ENCODE data around the gene TPT1.
"Not testable (repeated sequence)": the region's sequence is repeated elsewhere in the genome, so short reads cannot be mapped to it uniquely, and the experiment has no call there.

Gene TPT1

GRCh38 chr13:45380708-45381107 lies 39.7 kb upstream of the TPT1 start:
- not testable (repeated sequence) for H3K27ac ChIP-seq (ENCODE audit: insufficient read depth, low read length, poor library complexity, severe bottlenecking); H3K4me3 ChIP-seq (ENCODE audit: insufficient read depth, low read depth, low read length, poor library complexity, severe bottlenecking); H3K4me1 ChIP-seq (ENCODE audit: control insufficient read depth, insufficient read depth, low read length, poor library complexity, severe bottlenecking); H3K9me3 ChIP-seq (ENCODE audit: control insufficient read depth, low read length); H3K36me3 ChIP-seq (ENCODE audit: control insufficient read depth, insufficient read depth, low read length); DNase-seq; H3K27me3 ChIP-seq (replicated peaks; ENCODE audit: control insufficient read depth, insufficient read depth, low read length, poor library complexity, severe bottlenecking)

GRCh38 chr13:45379516-45379915 lies 38.5 kb upstream of the TPT1 start:
- not testable (repeated sequence) for H3K36me3 ChIP-seq (ENCODE audit: control insufficient read depth, insufficient read depth, low read length); H3K9me3 ChIP-seq (ENCODE audit: control insufficient read depth, low read length); H3K27me3 ChIP-seq (replicated peaks; ENCODE audit: control insufficient read depth, insufficient read depth, low read length, poor library complexity, severe bottlenecking); H3K27ac ChIP-seq (ENCODE audit: insufficient read depth, low read length, poor library complexity, severe bottlenecking); H3K4me1 ChIP-seq (ENCODE audit: control insufficient read depth, insufficient read depth, low read length, poor library complexity, severe bottlenecking); H3K4me3 ChIP-seq (ENCODE audit: insufficient read depth, low read depth, low read length, poor library complexity, severe bottlenecking); DNase-seq

- not testable (repeated sequence) for H3K4me3 ChIP-seq (ENCODE audit: insufficient read depth, low read depth, low read length, poor library complexity, severe bottlenecking); DNase-seq; H3K27ac ChIP-seq (ENCODE audit: insufficient read depth, low read length, poor library complexity, severe bottlenecking); H3K27me3 ChIP-seq (replicated peaks; ENCODE audit: control insufficient read depth, insufficient read depth, low read length, poor library complexity, severe bottlenecking); H3K4me1 ChIP-seq (ENCODE audit: control insufficient read depth, insufficient read depth, low read length, poor library complexity, severe bottlenecking); H3K9me3 ChIP-seq (ENCODE audit: control insufficient read depth, low read length); H3K36me3 ChIP-seq (ENCODE audit: control insufficient read depth, insufficient read depth, low read length)
Measured at GRCh38 chr13:45378786-45379185, 37.8 kb upstream of the TPT1 start.

DNA sequence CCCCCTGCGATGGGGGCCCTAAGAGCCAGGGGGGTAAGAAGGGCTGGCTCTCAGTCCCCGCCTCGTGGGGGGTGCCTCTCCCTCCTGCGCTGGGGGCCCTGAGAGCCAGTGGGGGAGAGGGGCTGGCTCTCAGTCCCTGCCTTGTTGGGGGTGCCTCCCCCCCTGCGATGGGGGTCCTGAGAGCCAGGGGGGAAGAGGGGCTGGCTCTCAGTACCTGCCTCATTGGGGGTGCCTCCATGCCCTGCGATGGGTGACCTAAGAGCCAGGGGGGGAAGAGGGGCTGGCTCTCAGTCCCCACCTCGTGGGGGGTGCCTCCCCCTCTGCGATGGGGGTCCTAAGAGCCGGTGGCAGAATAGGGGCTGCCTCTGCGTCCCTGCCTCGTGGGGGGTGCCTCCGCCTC lies 36.3 kb upstream of the TPT1 start:
- H3K9me3 ChIP-seq (ENCODE audit: control insufficient read depth, low read length); H3K4me1 ChIP-seq (ENCODE audit: control insufficient read depth, insufficient read depth, low read length, poor library complexity, severe bottlenecking); H3K27me3 ChIP-seq (replicated peaks; ENCODE audit: control insufficient read depth, insufficient read depth, low read length, poor library complexity, severe bottlenecking); DNase-seq; H3K36me3 ChIP-seq (ENCODE audit: control insufficient read depth, insufficient read depth, low read length); H3K4me3 ChIP-seq (ENCODE audit: insufficient read depth, low read depth, low read length, poor library complexity, severe bottlenecking); H3K27ac ChIP-seq (ENCODE audit: insufficient read depth, low read length, poor library complexity, severe bottlenecking): not testable (repeated sequence)

DNA sequence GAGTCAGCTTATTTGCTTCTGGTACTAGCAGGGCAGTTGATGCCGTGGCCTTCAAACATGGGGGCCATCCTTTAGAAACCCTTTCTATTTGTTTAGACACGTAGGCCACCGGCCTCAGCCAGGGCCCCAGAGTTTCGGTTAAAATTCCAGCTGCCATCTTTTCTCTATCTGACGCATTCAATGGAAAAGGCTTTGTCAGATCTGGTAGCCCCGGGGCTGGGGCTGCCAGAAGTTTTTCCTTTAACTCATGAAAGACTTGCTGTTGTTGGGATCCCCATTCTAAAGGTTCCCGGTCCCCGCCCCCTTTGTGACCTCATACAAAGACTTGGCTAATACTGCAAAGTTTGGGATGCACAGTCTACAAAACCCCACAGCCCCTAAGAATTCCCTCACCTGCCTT lies 35.7 kb upstream of the TPT1 start:
- not testable (repeated sequence) for H3K4me1 ChIP-seq (ENCODE audit: control insufficient read depth, insufficient read depth, low read length, poor library complexity, severe bottlenecking); H3K27ac ChIP-seq (ENCODE audit: insufficient read depth, low read length, poor library complexity, severe bottlenecking); DNase-seq

GRCh38 chr13:45374917-45375316 lies 33.9 kb upstream of the TPT1 start:
- Histone ChIP-seq H3K9me3 (ENCODE audit: control insufficient read depth, low read length) (no peaks in the 10 kb centered on the region), H3K27ac (ENCODE audit: insufficient read depth, low read length, poor library complexity, severe bottlenecking) (no peak overlapping the region), H3K27me3 (replicated peaks; ENCODE audit: control insufficient read depth, insufficient read depth, low read length, poor library complexity, severe bottlenecking) (no peaks in the 10 kb centered on the region), H3K4me3 (ENCODE audit: insufficient read depth, low read depth, low read length, poor library complexity, severe bottlenecking) (no peak overlapping the region), H3K36me3 (ENCODE audit: control insufficient read depth, insufficient read depth, low read length) (no peaks in the 10 kb centered on the region), H3K4me1 (ENCODE audit: control insufficient read depth, insufficient read depth, low read length, poor library complexity, severe bottlenecking) (no peaks in the 10 kb centered on the region)
- DNase-seq, result no peak

More for the DNA sequence above, 35.7 kb upstream of the TPT1 start:
- H3K4me3 ChIP-seq (ENCODE audit: insufficient read depth, low read depth, low read length, poor library complexity, severe bottlenecking); H3K27me3 ChIP-seq (replicated peaks; ENCODE audit: control insufficient read depth, insufficient read depth, low read length, poor library complexity, severe bottlenecking); H3K36me3 ChIP-seq (ENCODE audit: control insufficient read depth, insufficient read depth, low read length); H3K9me3 ChIP-seq (ENCODE audit: control insufficient read depth, low read length): not testable (repeated sequence)

DNA sequence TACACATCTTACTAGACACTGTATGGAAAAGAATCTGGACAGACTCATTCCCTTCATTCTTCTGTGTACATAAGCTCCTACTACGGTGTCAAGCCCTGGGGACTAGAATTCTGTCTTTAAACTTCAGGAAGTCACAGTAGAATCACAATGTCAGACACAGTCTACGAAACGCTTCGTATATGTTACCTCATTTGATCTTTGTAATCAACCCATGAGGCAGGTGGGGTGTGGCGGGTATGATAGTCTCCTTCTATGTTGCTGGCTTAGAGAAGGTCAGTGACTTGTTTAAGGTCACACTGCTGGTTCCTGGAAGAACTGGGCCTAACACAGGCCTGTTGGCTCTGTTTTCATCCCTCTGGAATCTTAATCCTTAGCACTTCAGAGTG lies 32.2 kb upstream of the TPT1 start:
- no peak overlapping the region for H3K27ac ChIP-seq (ENCODE audit: insufficient read depth, low read length, poor library complexity, severe bottlenecking)
- H3K4me3 ChIP-seq (ENCODE audit: insufficient read depth, low read depth, low read length, poor library complexity, severe bottlenecking), result no peak overlapping the region
- no peak for DNase-seq
- H3K36me3 ChIP-seq (ENCODE audit: control insufficient read depth, insufficient read depth, low read length), result no peaks in the 10 kb centered on the region
- no peaks in the 10 kb centered on the region for H3K9me3 ChIP-seq (ENCODE audit: control insufficient read depth, low read length)
- peaks cover 5% of the 10 kb centered on the region for H3K4me1 ChIP-seq (ENCODE audit: control insufficient read depth, insufficient read depth, low read length, poor library complexity, severe bottlenecking)
- no peaks in the 10 kb centered on the region for H3K27me3 ChIP-seq (replicated peaks; ENCODE audit: control insufficient read depth, insufficient read depth, low read length, poor library complexity, severe bottlenecking)

DNA sequence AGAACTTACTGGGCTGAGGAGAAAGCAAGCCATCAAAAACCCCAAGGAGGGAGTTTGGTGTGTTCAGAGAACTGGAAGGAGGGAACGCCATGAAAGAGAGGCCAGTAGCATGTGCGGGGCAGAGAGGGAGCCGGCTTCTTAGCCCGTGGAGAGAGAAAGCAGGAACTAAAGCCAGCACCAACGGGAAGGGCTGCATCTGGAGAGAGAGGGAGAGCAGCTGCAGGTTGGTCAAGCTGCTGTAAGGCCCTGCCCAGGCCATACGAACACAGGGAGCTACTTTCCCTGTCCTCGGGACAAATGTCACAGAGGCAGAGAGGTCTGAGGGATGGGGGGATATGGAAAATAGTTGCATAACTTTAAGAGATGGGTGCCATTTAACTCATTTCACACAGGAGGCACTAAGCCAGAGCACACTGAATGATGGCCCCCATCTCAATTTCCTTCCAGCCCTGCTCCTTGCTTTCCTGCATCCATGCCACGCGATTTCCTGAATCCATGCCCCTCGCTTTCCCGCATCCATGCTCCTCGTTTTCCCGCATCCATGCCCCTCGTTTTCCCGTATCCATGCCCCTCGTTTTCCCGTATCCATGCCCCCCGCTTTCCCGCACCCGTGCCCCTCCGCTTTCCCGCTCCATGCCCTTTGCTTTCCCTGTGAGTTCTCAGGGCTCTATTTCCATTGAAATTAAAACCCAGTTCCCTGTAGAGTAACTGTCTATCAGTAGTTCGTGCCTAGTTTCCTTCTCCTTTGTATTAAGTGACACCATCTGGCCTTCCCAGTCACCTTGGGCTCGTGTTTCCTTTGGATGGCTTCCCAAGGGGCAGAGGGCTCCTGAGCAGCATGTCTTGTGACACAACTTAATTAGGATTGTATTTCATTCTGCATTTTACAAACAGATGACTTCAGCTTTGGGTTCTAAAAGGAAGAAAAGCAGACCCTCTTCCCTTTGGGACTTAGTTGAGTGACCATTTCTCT lies 31.5 kb upstream of the TPT1 start:
- no peaks in the 10 kb centered on the region for H3K9me3 ChIP-seq (ENCODE audit: control insufficient read depth, low read length)
- H3K4me3 ChIP-seq (ENCODE audit: insufficient read depth, low read depth, low read length, poor library complexity, severe bottlenecking), result no peak overlapping the region

DNA sequence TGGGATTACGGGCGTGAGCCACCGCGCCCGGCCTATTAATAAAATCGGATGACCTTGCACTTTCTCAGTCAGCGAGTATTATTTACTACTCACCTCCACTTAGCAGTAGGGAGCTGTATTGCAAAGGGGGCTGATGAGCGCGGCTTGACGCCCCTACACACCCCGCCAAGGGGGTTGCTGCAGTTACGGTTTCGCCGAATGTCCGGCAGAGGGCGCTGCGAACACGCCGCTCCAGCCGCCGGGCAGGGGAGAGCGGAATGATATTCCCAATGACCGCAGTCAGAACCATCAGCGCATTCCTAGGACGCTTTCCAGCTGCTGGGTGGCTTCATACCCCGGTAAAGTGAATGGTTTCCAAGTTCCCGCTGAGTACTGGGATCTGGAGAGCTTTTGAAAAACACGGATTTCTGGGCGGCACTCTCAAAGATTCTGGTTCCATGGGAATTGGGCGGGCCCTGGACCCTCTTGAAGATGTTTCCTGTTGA lies 30.0 kb upstream of the TPT1 start:
- peak; percentile 18 to 41 (median 29) for DNase-seq
- Histone ChIP-seq H3K4me3 (ENCODE audit: insufficient read depth, low read depth, low read length, poor library complexity, severe bottlenecking) (no peak overlapping the region), H3K36me3 (ENCODE audit: control insufficient read depth, insufficient read depth, low read length) (no peaks in the 10 kb centered on the region), H3K9me3 (ENCODE audit: control insufficient read depth, low read length) (no peaks in the 10 kb centered on the region), H3K27me3 (replicated peaks; ENCODE audit: control insufficient read depth, insufficient read depth, low read length, poor library complexity, severe bottlenecking) (no peaks in the 10 kb centered on the region), H3K4me1 (ENCODE audit: control insufficient read depth, insufficient read depth, low read length, poor library complexity, severe bottlenecking) (peaks cover 10% of the 10 kb centered on the region), H3K27ac (ENCODE audit: insufficient read depth, low read length, poor library complexity, severe bottlenecking) (no peak overlapping the region)

More for the DNA sequence above, 31.5 kb upstream of the TPT1 start:
- DNase-seq, result no peak
- H3K27ac ChIP-seq (ENCODE audit: insufficient read depth, low read length, poor library complexity, severe bottlenecking), result no peak overlapping the region
- peaks cover 10% of the 10 kb centered on the region for H3K4me1 ChIP-seq (ENCODE audit: control insufficient read depth, insufficient read depth, low read length, poor library complexity, severe bottlenecking)
- no peaks in the 10 kb centered on the region for H3K27me3 ChIP-seq (replicated peaks; ENCODE audit: control insufficient read depth, insufficient read depth, low read length, poor library complexity, severe bottlenecking)
- no peaks in the 10 kb centered on the region for H3K36me3 ChIP-seq (ENCODE audit: control insufficient read depth, insufficient read depth, low read length)

DNA sequence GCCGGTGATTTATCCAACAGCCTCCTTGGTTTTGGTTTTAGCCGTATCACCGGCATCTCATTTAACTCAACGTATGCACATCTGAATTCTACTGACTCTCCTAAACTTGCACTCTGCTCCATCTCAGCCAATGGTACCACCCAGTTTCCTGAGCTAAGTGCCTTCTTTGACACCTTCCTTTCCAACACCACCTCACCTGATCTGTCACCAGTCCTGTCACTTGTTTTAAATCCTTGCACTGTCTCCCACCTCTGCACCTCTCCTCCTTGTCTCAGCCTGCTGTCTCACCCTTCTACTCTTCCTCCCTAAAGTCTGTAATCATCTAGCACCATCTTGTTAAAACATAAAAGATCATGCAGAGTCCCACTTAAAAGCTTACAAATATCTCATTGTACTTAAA lies 28.1 kb upstream of the TPT1 start:
- Histone ChIP-seq H3K4me1 (ENCODE audit: control insufficient read depth, insufficient read depth, low read length, poor library complexity, severe bottlenecking) (peaks cover 10% of the 10 kb centered on the region), H3K4me3 (ENCODE audit: insufficient read depth, low read depth, low read length, poor library complexity, severe bottlenecking) (no peak overlapping the region)

More for the DNA sequence above, 28.1 kb upstream of the TPT1 start:
- H3K27me3 ChIP-seq (replicated peaks; ENCODE audit: control insufficient read depth, insufficient read depth, low read length, poor library complexity, severe bottlenecking), result no peaks in the 10 kb centered on the region
- no peaks in the 10 kb centered on the region for H3K36me3 ChIP-seq (ENCODE audit: control insufficient read depth, insufficient read depth, low read length)
- no peak overlapping the region for H3K27ac ChIP-seq (ENCODE audit: insufficient read depth, low read length, poor library complexity, severe bottlenecking)
- H3K9me3 ChIP-seq (ENCODE audit: control insufficient read depth, low read length), result no peaks in the 10 kb centered on the region
- DNase-seq, result no peak
